ENCODE results near the gene ZSWIM5. TPM values are rescaled to one million over a fixed set of nuclear protein-coding genes. Genes with fewer than 3 reads are reported as not detected.

The ZSWIM5 gene
- total and polyA plus RNA-seq, 4 donors: 0.67 to 2.9 (median 1.3) TPM

DNA sequence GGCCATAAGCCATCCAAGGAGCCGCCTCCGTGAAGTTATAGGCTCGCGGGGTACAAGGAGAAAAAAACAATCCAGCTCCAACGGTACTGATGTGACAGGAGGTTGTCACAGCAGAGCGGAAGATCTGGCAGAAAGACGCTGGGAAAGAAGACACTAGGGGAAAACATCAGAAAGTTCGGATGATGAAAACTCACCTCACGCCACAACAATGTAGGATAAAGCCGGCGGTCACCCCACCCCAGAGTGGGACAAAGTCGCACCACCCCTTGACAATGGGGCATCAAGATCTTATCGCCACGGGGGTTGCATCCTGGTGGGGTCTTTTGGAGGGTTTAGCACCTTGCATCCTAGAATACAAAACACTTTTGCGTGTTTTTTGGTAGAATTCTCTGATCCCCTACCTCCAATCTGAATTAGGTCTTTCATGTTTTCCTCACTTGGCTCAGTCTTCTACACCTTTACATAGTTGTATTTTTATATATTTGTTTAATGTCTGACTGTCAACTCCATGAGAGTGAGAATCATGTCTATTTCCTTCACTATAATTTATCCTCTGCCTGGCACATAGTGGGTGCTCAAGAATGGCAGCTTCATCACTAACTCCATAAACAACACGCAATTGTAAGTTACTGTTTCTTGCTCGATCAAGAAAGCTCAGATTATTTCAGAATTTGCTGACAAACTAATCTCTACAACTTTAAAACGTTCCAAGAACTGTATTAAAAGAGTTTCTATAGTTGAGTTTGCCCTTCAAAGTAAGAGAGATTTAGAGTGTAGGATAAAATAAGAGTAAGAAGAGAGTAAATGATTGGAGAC is 611 bp upstream of the ZSWIM5 start:
- Histone ChIP-seq H3K4me3 (ENCODE audit: low read depth in 1 of 3, low read length in 3 of 3) (peak overlapping the region; percentile 61 to 98 (median 68)), H3K4me1 (ENCODE audit: control insufficient read depth in 4 of 4, insufficient read depth in 4 of 4, low read length in 3 of 4) (peaks cover 3 to 10% (median 6%) of the 10 kb centered on the region in 4 donors), H3K36me3 (ENCODE audit: control insufficient read depth in 4 of 4, insufficient read depth in 3 of 4, low read depth in 1 of 4, low read length in 3 of 4) (no peaks in the 10 kb centered on the region), H3K9ac (ENCODE audit: low read depth in 1 of 2, low read length in 2 of 2) (peak overlapping the region; percentile 51 to 54), H3K27ac (ENCODE audit: low read depth in 1 of 2, low read length in 2 of 2) (no peak overlapping the region), H3K9me3 (ENCODE audit: control insufficient read depth in 4 of 4, low read length in 3 of 4) (no peaks in the 10 kb centered on the region), H3K27me3 (ENCODE audit: control insufficient read depth in 4 of 4, insufficient read depth in 4 of 4, low read length in 3 of 4) (no peaks in the 10 kb centered on the region)
- TF ChIP-seq TAF1 (conservative IDR thresholded peaks at IDR 0.05) (no peak), NR2F2 (IDR thresholded peaks at IDR 0.05) (no peak), RXRA (IDR thresholded peaks at IDR 0.05) (no peak), HNF4A (conservative IDR thresholded peaks at IDR 0.05) (no peak), JUND (IDR thresholded peaks at IDR 0.05) (no peak), HNF4G (IDR thresholded peaks at IDR 0.05) (no peak), SP1 (IDR thresholded peaks at IDR 0.05) (no peak), FOXA2 (IDR thresholded peaks at IDR 0.05) (no peak), EGR1 (IDR thresholded peaks at IDR 0.05; ENCODE audit: low read depth in 2 of 2) (no peak), GABPA (IDR thresholded peaks at IDR 0.05 in 1 of 2, conservative IDR thresholded peaks at IDR 0.05 in 1 of 2) (no peak)
- TF ChIP-seq, protein P1, sequence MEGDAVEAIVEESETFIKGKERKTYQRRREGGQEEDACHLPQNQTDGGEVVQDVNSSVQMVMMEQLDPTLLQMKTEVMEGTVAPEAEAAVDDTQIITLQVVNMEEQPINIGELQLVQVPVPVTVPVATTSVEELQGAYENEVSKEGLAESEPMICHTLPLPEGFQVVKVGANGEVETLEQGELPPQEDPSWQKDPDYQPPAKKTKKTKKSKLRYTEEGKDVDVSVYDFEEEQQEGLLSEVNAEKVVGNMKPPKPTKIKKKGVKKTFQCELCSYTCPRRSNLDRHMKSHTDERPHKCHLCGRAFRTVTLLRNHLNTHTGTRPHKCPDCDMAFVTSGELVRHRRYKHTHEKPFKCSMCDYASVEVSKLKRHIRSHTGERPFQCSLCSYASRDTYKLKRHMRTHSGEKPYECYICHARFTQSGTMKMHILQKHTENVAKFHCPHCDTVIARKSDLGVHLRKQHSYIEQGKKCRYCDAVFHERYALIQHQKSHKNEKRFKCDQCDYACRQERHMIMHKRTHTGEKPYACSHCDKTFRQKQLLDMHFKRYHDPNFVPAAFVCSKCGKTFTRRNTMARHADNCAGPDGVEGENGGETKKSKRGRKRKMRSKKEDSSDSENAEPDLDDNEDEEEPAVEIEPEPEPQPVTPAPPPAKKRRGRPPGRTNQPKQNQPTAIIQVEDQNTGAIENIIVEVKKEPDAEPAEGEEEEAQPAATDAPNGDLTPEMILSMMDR (IDR thresholded peaks at IDR 0.05; ENCODE audit: low read depth, low read length, missing input control): no peak
- TF ChIP-seq, protein P2, sequence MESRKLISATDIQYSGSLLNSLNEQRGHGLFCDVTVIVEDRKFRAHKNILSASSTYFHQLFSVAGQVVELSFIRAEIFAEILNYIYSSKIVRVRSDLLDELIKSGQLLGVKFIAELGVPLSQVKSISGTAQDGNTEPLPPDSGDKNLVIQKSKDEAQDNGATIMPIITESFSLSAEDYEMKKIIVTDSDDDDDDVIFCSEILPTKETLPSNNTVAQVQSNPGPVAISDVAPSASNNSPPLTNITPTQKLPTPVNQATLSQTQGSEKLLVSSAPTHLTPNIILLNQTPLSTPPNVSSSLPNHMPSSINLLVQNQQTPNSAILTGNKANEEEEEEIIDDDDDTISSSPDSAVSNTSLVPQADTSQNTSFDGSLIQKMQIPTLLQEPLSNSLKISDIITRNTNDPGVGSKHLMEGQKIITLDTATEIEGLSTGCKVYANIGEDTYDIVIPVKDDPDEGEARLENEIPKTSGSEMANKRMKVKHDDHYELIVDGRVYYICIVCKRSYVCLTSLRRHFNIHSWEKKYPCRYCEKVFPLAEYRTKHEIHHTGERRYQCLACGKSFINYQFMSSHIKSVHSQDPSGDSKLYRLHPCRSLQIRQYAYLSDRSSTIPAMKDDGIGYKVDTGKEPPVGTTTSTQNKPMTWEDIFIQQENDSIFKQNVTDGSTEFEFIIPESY (IDR thresholded peaks at IDR 0.05): no peak
- TF ChIP-seq, protein P3, sequence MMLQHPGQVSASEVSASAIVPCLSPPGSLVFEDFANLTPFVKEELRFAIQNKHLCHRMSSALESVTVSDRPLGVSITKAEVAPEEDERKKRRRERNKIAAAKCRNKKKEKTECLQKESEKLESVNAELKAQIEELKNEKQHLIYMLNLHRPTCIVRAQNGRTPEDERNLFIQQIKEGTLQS (IDR thresholded peaks at IDR 0.05): no peak
- TF ChIP-seq, protein P4, sequence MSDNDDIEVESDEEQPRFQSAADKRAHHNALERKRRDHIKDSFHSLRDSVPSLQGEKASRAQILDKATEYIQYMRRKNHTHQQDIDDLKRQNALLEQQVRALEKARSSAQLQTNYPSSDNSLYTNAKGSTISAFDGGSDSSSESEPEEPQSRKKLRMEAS (IDR thresholded peaks at IDR 0.05): no peak
- no peak for DNase-seq (ENCODE audit: low spot score)
- WGBS: 11% methylated on average over 18 of the region's 18 CpGs

DNA sequence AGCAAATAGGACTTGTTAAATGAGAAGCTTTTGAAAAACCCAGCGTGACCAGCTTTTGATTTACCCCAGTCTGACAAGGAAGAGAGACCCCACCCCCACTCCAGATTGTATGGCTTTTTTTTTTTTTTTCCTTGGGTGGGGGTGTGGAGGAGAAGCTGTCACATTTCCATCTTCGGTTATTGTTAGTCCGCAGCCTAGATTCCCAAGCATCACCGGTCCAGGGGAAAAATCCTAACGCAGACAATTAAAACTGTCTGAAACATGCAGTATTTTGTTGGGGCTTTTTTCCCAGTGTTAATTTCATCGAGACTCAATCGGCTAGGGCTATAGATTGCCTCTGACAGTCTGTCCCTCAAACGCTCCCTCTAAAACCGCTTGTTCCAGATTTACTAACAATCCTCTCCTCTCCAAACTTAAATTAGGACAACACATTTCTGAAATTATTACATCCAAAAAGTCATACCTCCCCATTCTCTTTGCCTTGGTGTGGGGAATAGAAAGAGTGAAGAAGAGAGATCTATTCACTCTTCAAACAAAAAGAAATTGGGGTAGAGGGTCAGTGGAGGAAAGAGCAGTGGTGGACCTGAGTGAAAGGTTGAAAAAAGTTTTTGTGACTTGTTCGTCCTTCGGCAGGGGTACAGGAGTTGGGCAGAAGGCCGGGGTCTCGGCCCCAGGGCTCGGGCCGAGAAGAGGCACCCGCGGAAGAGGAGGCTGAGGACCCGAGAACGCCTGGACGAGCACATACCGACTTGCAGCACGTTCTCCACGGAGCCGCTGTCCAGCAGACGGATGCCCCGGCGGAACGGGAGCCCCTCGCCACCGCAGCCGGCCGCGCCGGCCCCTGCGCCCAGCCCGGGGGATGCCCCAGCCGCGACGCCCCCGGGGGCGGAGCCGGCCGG is 1.1 kb downstream of the ZSWIM5 start:
- TF ChIP-seq, protein P5, sequence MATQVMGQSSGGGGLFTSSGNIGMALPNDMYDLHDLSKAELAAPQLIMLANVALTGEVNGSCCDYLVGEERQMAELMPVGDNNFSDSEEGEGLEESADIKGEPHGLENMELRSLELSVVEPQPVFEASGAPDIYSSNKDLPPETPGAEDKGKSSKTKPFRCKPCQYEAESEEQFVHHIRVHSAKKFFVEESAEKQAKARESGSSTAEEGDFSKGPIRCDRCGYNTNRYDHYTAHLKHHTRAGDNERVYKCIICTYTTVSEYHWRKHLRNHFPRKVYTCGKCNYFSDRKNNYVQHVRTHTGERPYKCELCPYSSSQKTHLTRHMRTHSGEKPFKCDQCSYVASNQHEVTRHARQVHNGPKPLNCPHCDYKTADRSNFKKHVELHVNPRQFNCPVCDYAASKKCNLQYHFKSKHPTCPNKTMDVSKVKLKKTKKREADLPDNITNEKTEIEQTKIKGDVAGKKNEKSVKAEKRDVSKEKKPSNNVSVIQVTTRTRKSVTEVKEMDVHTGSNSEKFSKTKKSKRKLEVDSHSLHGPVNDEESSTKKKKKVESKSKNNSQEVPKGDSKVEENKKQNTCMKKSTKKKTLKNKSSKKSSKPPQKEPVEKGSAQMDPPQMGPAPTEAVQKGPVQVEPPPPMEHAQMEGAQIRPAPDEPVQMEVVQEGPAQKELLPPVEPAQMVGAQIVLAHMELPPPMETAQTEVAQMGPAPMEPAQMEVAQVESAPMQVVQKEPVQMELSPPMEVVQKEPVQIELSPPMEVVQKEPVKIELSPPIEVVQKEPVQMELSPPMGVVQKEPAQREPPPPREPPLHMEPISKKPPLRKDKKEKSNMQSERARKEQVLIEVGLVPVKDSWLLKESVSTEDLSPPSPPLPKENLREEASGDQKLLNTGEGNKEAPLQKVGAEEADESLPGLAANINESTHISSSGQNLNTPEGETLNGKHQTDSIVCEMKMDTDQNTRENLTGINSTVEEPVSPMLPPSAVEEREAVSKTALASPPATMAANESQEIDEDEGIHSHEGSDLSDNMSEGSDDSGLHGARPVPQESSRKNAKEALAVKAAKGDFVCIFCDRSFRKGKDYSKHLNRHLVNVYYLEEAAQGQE (IDR thresholded peaks at IDR 0.05): peak; percentile 90
- TF ChIP-seq, protein P4 (IDR thresholded peaks at IDR 0.05): no peak
- no peaks in the 10 kb centered on the region for H3K27me3 ChIP-seq (ENCODE audit: control insufficient read depth in 4 of 4, insufficient read depth in 4 of 4, low read length in 3 of 4)
- H3K4me1 ChIP-seq (ENCODE audit: control insufficient read depth in 4 of 4, insufficient read depth in 4 of 4, low read length in 3 of 4): peaks cover 3 to 10% (median 6%) of the 10 kb centered on the region in 4 donors
- 5% methylated on average over 43 of the region's 43 CpGs for WGBS
- H3K27ac ChIP-seq (ENCODE audit: low read depth in 1 of 2, low read length in 2 of 2): no peak overlapping the region
- peak overlapping the region in 2 of 3 donors; percentile 49 to 98 for H3K4me3 ChIP-seq (ENCODE audit: low read depth in 1 of 3, low read length in 3 of 3)
- H3K9ac ChIP-seq (ENCODE audit: low read depth in 1 of 2, low read length in 2 of 2): peak overlapping the region in 1 of 2 donors; percentile 40
- peak; percentile 40 for DNase-seq (ENCODE audit: low spot score)
- no peaks in the 10 kb centered on the region for H3K36me3 ChIP-seq (ENCODE audit: control insufficient read depth in 4 of 4, insufficient read depth in 3 of 4, low read depth in 1 of 4, low read length in 3 of 4)
- no peaks in the 10 kb centered on the region for H3K9me3 ChIP-seq (ENCODE audit: control insufficient read depth in 4 of 4, low read length in 3 of 4)

Data from liver (tissue), 9 donors.